HG03108 (cell line): ENCODE results near the gene CCDC192.

ENCODE experiments used
- ATAC-seq: cut with Tn5 transposase; IDR thresholded peaks from one replicate; pipeline ENCODE4 v1.9.1; 2021; ENCODE audit warnings: moderate library complexity; ENCODE audit not compliant: unreplicated experiment

CCDC192 gene

DNA sequence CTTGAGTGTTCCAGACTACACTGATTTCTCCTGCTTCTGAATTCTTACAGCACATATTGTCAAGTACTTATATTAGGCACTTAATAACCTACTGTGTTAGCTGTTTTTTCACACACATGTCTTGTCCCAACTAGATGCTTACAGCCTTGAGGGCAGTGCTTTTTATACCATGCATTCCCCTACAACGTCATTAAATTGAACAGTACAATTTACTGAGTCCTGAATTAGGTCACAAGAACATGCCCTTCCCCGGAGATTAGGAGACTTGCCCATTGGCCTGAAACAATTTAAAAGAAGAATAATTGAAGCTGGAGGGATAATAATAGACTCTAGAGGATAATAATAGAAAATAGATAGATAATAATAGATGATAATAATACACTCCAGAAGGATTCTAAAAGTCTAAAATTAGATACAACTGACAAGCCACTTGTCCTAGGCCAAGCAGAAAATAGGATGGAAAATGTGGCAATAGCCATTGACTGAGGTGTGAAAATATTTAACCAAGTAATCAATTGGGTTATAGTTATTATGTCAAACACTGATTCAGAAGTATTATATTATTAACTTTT is 267.7 kb downstream of the CCDC192 start:
- no peak for ATAC-seq

DNA sequence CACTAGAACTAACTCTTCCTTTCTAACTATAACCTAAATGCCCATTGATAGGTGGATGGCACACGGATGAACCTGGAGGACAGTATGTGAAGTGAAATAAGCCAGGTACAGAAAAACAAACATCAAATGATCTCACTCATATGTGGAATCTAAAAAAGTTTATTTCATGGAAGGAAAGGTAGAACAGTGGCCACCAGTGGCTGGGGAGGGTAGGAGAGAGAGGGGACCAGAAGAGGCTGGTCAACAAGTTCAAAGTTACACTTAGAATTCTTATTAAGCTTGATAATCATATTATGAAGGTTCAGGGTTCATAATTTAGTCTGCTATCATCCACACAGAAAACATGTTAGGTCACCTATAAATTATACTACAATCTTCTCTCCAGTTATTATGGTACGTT is 272.8 kb downstream of the CCDC192 start:
- no peak for ATAC-seq

DNA sequence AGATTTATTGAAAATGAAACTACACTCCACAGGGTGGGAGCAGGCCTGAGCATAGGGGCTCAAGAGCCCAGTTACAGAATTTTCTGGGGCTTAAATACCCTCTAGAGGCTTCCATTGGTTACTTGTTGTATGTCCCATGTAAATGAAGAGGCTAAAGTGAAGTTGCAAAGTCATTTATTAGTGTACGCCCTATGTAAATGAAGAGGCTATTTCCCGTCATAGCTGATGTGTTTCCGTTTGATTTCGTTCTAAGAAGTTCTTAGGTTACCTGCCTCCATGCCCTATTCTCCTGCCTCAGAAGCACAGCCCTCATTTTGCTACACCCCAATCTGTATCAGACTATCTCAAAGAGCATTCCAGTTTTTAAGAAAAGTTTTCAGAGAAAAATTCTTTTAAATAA is 273.3 kb downstream of the CCDC192 start:
- ATAC-seq = no peak

DNA sequence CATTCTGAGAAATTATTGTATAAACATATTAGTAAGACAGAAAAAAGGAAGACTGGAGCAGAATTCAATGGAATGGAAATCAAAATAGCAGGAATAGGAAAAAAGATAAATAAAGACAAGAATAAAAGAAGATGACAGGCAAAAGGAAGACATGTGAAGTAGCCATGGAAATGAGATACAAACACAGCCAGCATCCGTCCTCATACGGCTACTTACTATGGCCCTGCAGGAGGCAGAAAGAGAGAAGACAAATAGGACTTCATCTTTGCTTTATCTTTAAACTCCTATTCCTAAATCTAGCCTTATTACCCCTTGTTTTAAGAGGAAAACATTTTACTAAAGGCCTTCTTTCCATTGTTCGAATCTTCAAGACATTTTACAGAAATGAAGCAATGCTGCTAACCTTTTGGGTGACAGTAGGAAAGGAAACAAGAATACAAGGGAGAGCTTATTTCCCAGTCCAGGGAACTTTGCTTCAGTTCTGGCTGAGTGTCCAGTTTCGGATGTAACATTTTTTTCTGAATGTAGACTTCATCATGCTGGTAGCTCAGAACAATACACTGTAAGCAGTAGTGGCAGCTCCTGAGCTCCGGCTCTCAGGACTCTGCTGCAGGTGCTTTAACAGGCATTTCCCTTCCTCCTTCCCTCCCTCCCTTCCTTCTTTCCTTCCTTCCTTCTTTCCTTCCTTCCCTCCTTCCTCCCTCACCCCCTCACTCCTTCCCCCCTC is 274.0 kb downstream of the CCDC192 start:
- no peak for ATAC-seq

DNA sequence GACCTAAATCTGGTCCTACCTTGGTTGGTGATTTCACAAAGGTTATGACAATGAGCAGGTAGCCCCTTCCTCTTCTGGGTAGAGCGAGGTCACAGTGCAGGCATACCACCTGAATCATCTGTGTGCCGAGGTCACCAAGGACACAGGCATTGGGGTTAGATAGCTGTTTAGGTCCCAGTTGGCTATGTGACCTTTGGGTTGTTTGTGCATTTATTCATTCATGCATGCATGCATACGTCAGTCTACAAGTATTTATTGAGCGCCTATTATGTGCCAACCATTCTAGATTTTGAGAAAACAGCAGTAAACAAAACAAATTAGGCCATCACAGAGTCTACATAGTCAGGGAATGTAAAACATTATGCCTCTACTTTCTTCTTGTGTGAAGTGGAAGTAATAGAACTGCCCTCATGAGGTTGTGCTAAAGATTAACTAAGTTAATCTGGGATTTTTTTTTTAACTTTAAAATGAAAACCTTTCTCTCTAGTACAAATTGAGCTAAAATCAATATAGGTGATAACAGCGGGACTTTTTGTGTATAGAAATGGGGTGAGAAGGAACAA is 275.6 kb downstream of the CCDC192 start:
- no peak for ATAC-seq

DNA sequence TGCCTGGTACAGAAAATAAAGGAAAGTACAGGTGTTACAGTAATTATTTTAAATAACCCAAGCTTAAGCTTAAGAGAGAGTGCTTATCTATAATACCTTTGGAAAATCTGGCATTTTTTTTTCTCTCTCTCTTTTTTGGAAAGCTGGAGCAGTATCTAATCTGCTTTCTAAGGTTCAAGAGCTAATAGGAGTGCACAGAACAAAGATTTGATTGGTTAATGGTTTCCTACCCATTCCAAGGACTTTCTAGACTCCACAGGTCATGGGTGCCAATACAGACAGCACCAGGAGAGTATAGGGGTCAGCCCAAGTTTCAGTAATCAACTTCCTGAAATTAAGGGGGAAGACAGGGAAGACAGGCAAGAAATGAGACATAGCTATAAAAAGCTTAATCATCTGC is 276.3 kb downstream of the CCDC192 start:
- ATAC-seq = no peak

DNA sequence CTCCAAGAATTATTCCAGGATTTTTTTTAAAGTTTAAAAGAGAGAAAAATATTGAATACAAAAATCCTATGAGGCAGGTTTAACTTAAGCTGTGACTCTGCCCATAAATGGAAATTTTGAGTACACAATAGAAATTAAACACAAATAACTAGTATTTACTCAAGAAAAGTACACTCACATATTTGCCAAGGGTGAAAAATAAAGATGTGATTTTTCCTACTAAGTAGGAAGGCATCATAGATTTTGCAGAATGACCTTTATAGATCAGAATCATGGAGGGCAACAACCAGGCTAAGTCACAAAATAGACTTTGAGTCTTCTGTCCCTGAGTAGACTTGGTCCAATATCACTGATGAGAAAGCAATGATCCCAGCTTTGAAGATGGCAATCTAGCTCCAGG is 277.7 kb downstream of the CCDC192 start:
- ATAC-seq = no peak

DNA sequence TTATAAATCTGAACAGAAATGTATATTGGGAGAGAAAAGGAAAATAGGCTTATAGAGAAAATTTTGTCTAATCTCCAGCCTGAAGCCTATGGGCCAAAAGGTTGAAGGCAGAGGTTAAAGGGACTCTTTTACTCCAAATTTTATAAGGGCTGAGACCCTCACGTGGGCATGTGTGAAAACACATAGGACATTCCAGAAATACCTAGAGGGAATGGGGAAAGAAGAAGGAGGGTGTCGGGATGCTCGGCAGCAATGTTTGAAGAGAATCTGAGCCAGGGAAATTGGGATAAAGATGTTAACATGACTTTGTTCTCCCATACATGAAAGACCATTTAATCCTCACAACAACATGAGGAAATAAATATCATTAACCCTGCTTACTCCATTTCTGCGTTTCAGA is 278.3 kb downstream of the CCDC192 start:
- no peak for ATAC-seq

DNA sequence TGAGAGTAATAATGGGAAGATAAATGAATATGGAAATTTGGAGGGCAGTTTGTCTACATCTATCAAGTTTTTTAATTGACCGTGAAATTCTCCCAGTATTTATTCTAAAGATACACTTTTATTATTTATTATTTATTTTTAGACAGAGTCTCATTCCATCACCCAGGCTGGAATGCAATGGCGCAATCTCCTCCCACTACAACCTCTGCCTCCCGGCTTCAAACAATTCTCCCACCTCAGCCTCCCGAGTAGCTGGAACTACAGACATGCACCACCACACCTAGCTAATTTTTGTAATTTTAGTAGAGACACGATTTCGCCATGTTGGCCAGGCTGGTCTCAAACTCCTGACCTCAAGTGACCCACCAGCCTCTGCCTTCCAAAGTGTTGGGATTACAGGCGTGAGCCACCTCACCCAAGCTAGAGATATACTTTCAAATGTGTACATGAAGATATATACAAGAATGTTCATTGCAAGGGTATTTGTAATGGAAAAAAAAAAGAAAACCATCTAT is 282.7 kb downstream of the CCDC192 start:
- no peak for ATAC-seq

DNA sequence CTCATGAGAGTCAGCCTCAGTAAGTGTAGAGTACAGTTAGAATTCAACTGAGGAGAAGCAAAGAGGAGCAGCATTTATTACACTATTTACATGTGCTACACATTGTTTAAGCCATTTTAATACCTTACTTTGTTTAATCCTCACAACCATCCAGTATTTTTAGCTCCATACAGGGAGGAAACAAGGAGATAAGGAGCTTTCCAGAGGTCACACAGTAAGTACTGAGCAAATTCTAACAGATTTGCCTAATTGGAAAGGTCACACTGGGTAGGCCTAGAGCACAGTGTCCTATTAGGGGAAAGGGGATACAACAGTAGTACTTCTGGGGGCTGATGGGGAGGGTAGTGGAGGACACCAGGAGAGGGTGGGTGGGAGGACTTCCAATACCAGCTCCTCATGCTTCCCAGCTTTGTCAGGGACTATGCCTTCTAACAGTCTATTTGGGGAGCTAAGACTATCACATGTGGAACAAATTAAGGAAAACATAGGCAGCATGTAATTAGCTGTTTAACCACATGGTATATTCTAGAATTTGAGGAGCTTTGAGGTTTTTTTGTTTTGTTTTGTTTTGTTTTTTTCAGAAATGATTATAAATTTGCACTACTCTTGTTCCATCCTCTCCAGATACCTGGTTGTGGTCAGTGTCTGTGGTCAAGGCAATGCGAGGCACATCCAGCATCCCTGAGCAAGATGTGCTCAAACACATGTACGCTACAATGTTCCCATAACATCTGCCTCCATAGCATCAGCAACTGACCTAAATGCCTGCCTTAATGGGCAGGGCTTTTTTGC is 284.4 kb downstream of the CCDC192 start:
- no peak for ATAC-seq

DNA sequence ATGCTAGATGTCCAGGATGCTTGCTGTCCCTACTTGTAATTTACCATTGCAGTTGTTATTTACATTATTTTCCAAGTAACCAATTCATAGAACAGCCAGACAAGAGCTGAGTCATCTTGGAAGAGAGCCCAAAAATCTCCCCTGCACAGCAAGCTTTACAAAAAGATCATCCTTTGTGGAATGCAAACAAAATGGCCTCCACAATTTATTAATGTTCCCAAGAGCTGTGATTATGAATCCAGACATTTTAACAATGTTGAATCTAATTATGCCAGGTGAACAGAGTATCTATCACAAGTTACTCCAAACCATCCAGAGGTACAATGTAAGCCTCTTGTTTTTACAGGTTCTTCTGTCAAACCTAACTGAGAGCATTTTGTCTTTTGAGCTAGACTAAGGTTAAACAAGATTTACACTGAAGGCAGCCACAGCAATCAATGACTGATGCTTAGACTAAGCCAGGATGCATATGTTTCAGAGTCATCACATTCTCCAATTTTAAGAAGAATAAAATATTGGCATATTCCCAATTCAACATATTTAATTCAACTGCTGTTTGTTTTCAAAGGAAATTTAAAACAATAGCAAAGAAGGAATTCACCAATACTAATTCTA is 285.1 kb downstream of the CCDC192 start:
- no peak for ATAC-seq
